ENCODE data around the gene TNFRSF17. TPM values are rescaled to one million over a fixed set of nuclear protein-coding genes. Genes with fewer than 3 reads are reported as not detected.

Gene TNFRSF17
- total RNA-seq, 2 donors from 2014 or later, result not detected

DNA sequence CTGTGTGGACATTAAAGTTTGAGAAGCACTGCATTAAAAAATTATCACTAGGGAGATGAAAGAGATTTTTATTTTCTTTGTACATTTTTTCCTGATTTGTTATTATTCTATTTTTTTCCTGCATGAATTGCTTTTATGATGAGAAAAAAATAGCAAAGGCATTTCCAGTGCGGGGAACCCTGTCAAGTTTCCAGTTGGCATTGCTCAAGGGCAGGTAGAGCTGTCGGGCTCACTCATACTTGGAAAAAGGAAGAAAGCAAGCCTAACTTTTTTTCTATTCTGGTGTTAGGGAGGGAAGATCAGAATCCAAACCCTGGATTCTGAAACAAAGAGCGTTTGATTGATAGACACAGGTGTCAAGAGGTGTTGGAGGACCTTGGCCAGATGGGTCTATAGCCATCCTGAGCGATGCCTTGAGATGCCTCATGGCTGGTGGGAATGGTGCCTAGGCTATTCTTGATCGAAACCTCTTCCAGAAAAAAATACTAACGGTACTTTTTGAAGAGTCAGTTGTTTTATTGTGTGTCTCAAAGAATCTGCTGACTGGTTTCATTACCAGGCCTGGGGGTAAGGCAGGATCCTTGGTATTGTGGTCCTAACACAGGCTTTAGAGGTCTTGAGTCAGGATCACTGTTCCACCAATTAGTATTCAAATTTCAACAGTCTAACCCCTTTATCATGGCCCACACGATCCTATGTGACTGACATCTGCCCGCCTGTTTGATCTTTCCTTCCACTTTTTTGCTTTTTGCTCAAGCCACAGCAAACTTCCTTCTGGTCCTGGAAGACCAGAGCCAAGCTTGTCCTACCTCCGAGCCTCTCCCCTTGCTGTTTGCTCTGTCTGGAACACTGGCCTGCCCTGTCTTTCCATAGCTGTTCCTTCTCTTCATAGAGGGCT, 31.7 kb downstream of the TNFRSF17 start:
- Histone ChIP-seq H3K9ac (ENCODE audit: extremely low read depth, low read length, poor library complexity, severe bottlenecking) (no peak overlapping the region), H3K27me3 (ENCODE audit: control insufficient read depth, insufficient read depth, low read length, poor library complexity, severe bottlenecking) (no peaks in the 10 kb centered on the region), H3K4me1 (ENCODE audit: control insufficient read depth, insufficient read depth, low read length) (no peaks in the 10 kb centered on the region), H3K27ac (ENCODE audit: low read depth, low read length) (no peak overlapping the region), H3K9me3 (ENCODE audit: control insufficient read depth, low read length) (no peaks in the 10 kb centered on the region), H3K36me3 (ENCODE audit: control insufficient read depth, insufficient read depth, low read length) (no peaks in the 10 kb centered on the region), H3K4me3 (ENCODE audit: low read length) (no peak overlapping the region)
- no peak overlapping the region for H3K27ac Mint-ChIP-seq
- H3K27me3 Mint-ChIP-seq (ENCODE audit: insufficient read depth), result no peaks in the 10 kb centered on the region
- TF ChIP-seq, protein P1, sequence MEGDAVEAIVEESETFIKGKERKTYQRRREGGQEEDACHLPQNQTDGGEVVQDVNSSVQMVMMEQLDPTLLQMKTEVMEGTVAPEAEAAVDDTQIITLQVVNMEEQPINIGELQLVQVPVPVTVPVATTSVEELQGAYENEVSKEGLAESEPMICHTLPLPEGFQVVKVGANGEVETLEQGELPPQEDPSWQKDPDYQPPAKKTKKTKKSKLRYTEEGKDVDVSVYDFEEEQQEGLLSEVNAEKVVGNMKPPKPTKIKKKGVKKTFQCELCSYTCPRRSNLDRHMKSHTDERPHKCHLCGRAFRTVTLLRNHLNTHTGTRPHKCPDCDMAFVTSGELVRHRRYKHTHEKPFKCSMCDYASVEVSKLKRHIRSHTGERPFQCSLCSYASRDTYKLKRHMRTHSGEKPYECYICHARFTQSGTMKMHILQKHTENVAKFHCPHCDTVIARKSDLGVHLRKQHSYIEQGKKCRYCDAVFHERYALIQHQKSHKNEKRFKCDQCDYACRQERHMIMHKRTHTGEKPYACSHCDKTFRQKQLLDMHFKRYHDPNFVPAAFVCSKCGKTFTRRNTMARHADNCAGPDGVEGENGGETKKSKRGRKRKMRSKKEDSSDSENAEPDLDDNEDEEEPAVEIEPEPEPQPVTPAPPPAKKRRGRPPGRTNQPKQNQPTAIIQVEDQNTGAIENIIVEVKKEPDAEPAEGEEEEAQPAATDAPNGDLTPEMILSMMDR (conservative IDR thresholded peaks at IDR 0.05), result no peak
- DNase-seq, result no peak
- H3K36me3 Mint-ChIP-seq (ENCODE audit: low read depth), result no peaks in the 10 kb centered on the region
- peaks cover 6% of the 10 kb centered on the region for H3K4me1 Mint-ChIP-seq
- 91% methylated on average over 8 to 9 of the region's 9 CpGs for WGBS, 2 experiments (ENCODE audit: insufficient coverage in 1 of 2, insufficient read length in 1 of 2)
- no peaks in the 10 kb centered on the region for H3K9me3 Mint-ChIP-seq
- H3K4me3 Mint-ChIP-seq, result no peak overlapping the region

- Histone ChIP-seq H3K27ac (ENCODE audit: low read depth, low read length) (no peak overlapping the region), H3K36me3 (ENCODE audit: control insufficient read depth, insufficient read depth, low read length) (no peaks in the 10 kb centered on the region), H3K4me3 (ENCODE audit: low read length) (no peak overlapping the region), H3K9ac (ENCODE audit: extremely low read depth, low read length, poor library complexity, severe bottlenecking) (no peak overlapping the region), H3K9me3 (ENCODE audit: control insufficient read depth, low read length) (no peaks in the 10 kb centered on the region), H3K4me1 (ENCODE audit: control insufficient read depth, insufficient read depth, low read length) (no peaks in the 10 kb centered on the region), H3K27me3 (ENCODE audit: control insufficient read depth, insufficient read depth, low read length, poor library complexity, severe bottlenecking) (no peaks in the 10 kb centered on the region)
- Mint-ChIP-seq H3K27ac (no peak overlapping the region), H3K36me3 (ENCODE audit: low read depth) (no peaks in the 10 kb centered on the region), H3K9me3 (no peaks in the 10 kb centered on the region), H3K4me3 (no peak overlapping the region), H3K4me1 (peaks cover 2% of the 10 kb centered on the region), H3K27me3 (ENCODE audit: insufficient read depth) (no peaks in the 10 kb centered on the region)
- WGBS, 2 experiments (ENCODE audit: insufficient coverage in 1 of 2, insufficient read length in 1 of 2), result 92 to 96% methylated on average over 4 to 6 of the region's 6 CpGs
- TF ChIP-seq, protein P1 (conservative IDR thresholded peaks at IDR 0.05), result no peak
- DNase-seq, result no peak
Observed at GRCh38 chr16:12000032-12000431, 35.0 kb downstream of the TNFRSF17 start.

GRCh38 chr16:12002447-12003006, 37.5 kb downstream of the TNFRSF17 start:
- Histone ChIP-seq H3K9ac (ENCODE audit: extremely low read depth, low read length, poor library complexity, severe bottlenecking) (no peak overlapping the region), H3K4me3 (ENCODE audit: low read length) (no peak overlapping the region), H3K4me1 (ENCODE audit: control insufficient read depth, insufficient read depth, low read length) (no peaks in the 10 kb centered on the region), H3K36me3 (ENCODE audit: control insufficient read depth, insufficient read depth, low read length) (no peaks in the 10 kb centered on the region), H3K27me3 (ENCODE audit: control insufficient read depth, insufficient read depth, low read length, poor library complexity, severe bottlenecking) (no peaks in the 10 kb centered on the region), H3K9me3 (ENCODE audit: control insufficient read depth, low read length) (no peaks in the 10 kb centered on the region), H3K27ac (ENCODE audit: low read depth, low read length) (no peak overlapping the region)
- Mint-ChIP-seq H3K9me3 (no peaks in the 10 kb centered on the region), H3K4me1 (no peaks in the 10 kb centered on the region), H3K36me3 (ENCODE audit: low read depth) (no peaks in the 10 kb centered on the region), H3K27ac (no peak overlapping the region), H3K27me3 (ENCODE audit: insufficient read depth) (no peaks in the 10 kb centered on the region), H3K4me3 (no peak overlapping the region)
- 88 to 92% methylated on average over 10 to 11 of the region's 11 CpGs for WGBS, 2 experiments (ENCODE audit: insufficient coverage in 1 of 2, insufficient read length in 1 of 2)
- TF ChIP-seq, protein P1 (conservative IDR thresholded peaks at IDR 0.05), result no peak
- DNase-seq, result no peak
